Heart left ventricle (tissue), 16 donors: ENCODE measurements around the gene SMG9. TPM values are rescaled to one million over a fixed set of nuclear protein-coding genes. Genes with fewer than 3 reads are reported as not detected.

ENCODE experiments used
- ATAC-seq, 4 donors: fragments of 200-7000 bp; cut with Tn5 transposase; one replicate each; pipeline ENCODE4 v1.9.1; 2020 to 2022; ENCODE audit warnings: moderate library complexity in 4 of 4, mild to moderate bottlenecking in 3 of 4, moderate number of reproducible peaks in 1 of 4
- DNase-seq, 5 donors: peaks; one replicate each; pipeline ENCODE4 v3.0.0-alpha.2; 2020
- H3K27ac ChIP-seq, 12 donors: fragments of 200-600 bp; sonication (generic) in 4 of 12; one replicate each; pipeline versions ENCODE4 v1.5.0 to v1.8.0; 2016 to 2022; ENCODE audit warnings: mild to moderate bottlenecking in 2 of 12
- H3K27me3 ChIP-seq, 9 donors: fragments of 200-600 bp; sonication (generic) in 2 of 9; one replicate each; pipeline versions ENCODE4 v1.5.1 to v1.8.0; 2016 to 2022; ENCODE audit warnings: mild to moderate bottlenecking in 3 of 9
- H3K36me3 ChIP-seq, 9 donors: fragments of 200-600 bp; sonication (generic) in 2 of 9; one replicate each; pipeline versions ENCODE4 v1.5.0 to v1.8.0; 2018 to 2022; ENCODE audit warnings: mild to moderate bottlenecking in 2 of 9
- H3K4me1 ChIP-seq, 12 donors: fragments of 200-600 bp; sonication (generic) in 4 of 12; one replicate each; pipeline versions ENCODE4 v1.5.0 to v1.8.0; 2016 to 2022; ENCODE audit warnings: mild to moderate bottlenecking in 3 of 12
- H3K4me3 ChIP-seq, 12 donors: fragments of 200-600 bp; sonication (generic) in 4 of 12; one replicate each; pipeline versions ENCODE4 v1.5.0 to v1.8.0; 2017 to 2022; ENCODE audit warnings: mild to moderate bottlenecking in 9 of 12, moderate library complexity in 4 of 12
- H3K9me3 ChIP-seq, 12 donors: fragments of 200-600 bp; sonication (generic) in 4 of 12; one replicate each; pipeline versions ENCODE4 v1.5.0 to v1.8.0; 2016 to 2022; ENCODE audit warnings: mild to moderate bottlenecking in 1 of 12
- POLR2A ChIP-seq, 2 donors: fragments of 450-650 bp; IDR thresholded peaks; one replicate each; pipeline ENCODE4 v1.6.1; 2017; ENCODE audit warnings: antibody characterized with exemption in 2 of 2, mild to moderate bottlenecking in 2 of 2, moderate library complexity in 2 of 2
- whole genome bisulfite sequencing, 4 donors: extraction: QIAGEN DNeasy Blood & Tissue Kit in 2 of 4; methylation state at CpG; one replicate each; pipeline versions ENCODE4 v1.1.5 to v1.1.7; 2013 to 2018; 5-methylcytosine and 5-hydroxymethylcytosine counted together
- intact Hi-C, 10 donors: fragments of 100-400 bp; cut with DNase I; formaldehyde crosslinking; loops; one replicate each; pipeline versions ENCODE4 v1.11.1 to v1.14.2; 2022
- polyA plus RNA-seq, 2 donors: library from polyadenylated mRNA; stranded (reverse); fragments of 200-250 nt; gene quantifications; one replicate each; pipeline ENCODE4 v1.2.3, GENCODE V29; 2013
- total RNA-seq, 9 donors: library from RNA; depleted of rRNA in 2 of 9; stranded (reverse); fragments of >200 nt in 2 of 9; fragmentation: NEBNext Ultra II Directional in 3 of 9; extraction: Animal tissue kit (Norgen Biotek cat#: 25700) in 3 of 9; gene quantifications; one replicate each; pipeline versions ENCODE4 v1.1.0 to v1.2.4, GENCODE V29; 2016 to 2023
- TF ChIP-seq, protein P1 (sequence below), 12 donors: fragments of 200-600 bp; sonication (generic) in 4 of 12; IDR thresholded peaks; one replicate each; pipeline versions ENCODE4 v1.5.0 to v1.8.0; 2018 to 2022; ENCODE audit warnings: antibody characterized with exemption in 12 of 12, mild to moderate bottlenecking in 5 of 12
- donor health status: ischemic (EF 13 %, LVEDD 7.1; RV severe dilation, severe dysfunction).
- donor health status: healthy with polysubstance abuse.
- donor health status: DM: no; HTN: yes; CAD: no.
- donor health status: DM: no; HTN: no; CAD: no.
- donor health status: ischemic (EF 25% LVEDD 6.9; RV normal size, moderate dysfunction).
- donor health status: ischemic (EF 25% LVEDD 5.7; RV mildly dilated, moderate dysfunction).
- donor health status: healthy.
- donor health status: DM: yes; HTN: yes; CAD: no.
- donor health status: ischemic (EF 35%, LVEDD 5.7; RV mildly dilated, moderate dysfunction).
- donor health status: nonischemic (EF 11% LVEDD 7.7; RV severe dilation, severe dysfunction).
- donor health status: DM: yes; HTN: yes; CAD: no.
- donor health status: PGD.
- donor health status: ischemic (EF 29% LVEDD 5.4; RV normal size, mild dysfunction).
- donor health status: nonischemic (EF 23%, LVEDD 6.1; RV moderate dilation, normal function).

Gene SMG9
- total and polyA plus RNA-seq, 11 donors = 5.8 to 27.7 (median 14.9) TPM

DNA sequence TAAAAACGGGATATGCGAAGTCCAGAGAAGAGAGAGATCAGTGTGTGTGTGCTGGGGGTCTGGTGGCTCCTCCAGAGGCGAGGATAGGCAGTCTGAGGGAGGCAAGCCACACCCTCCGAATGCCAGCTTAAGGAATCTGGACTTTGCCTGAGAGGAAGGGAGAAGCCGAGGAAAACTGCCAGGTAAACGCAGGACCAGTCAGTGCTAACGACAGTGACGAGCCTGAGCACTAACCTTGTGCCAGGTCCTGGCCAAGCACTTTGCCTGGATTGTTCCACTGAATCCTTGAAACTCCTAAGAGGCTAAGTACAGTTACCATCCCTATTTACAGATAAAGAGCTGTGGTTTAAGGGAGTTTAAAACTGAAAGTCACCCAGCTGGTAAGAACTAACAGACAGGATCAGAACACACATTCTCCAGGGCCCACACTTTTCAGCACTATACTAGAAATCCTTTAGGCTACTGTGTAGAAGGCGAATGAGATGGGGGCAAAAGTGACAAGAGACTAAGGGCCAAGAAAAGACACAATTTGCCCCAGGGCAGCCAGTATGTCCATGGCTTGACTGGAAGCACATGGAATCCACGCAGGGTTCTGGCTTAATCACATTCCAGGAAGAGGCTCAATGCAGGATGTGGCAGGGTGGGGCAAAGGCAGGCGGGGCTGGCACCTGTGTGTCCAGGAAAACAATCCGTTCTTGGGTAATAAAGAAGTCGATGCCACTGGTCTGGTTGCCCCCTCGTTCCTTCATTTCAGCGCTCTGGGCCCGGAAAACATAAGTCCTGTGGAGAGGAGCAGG lies 15.1 kb downstream of the SMG9 start:
- intact Hi-C loops = loop anchor here in 1 of 10 donors (5.0 kb wide), 1 partner anchor 72 kb away; no protein-coding TSS in a partner anchor

DNA sequence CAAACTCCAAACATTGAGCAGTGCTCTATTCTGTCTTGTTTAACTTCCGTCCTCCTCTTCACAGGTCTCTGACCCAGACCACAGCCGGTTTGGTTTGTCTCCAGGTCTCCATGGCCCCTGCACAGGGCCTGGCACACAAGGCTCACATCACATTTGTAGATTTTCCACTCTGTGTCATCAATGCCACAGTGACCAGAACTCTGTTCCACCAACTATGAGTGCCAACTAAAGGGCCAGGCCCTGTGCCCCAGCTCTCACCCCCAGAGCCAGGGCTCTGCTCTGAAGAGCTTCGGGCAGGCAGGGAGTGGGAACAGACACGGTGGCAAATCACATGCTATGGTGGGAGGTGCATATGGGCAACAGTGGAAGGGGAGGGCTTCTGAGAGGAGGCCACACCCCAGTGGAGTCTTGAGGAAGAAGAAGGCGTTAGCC lies 16.0 kb downstream of the SMG9 start:
- no peaks in the 10 kb centered on the region for H3K27me3 ChIP-seq
- ATAC-seq (peak in 2 of 4 donors; percentile 25 to 53), DNase-seq (no peak)
- H3K27ac ChIP-seq = no peak overlapping the region
- no peaks in the 10 kb centered on the region for H3K9me3 ChIP-seq
- WGBS, 4 donors = 59 to 62% (median 61%) methylated on average over 5 of the region's 5 CpGs
- intact Hi-C loops = loop anchor here in 1 of 10 donors (5.0 kb wide), 1 partner anchor 71 kb away; no protein-coding TSS in a partner anchor
- no peak overlapping the region for H3K4me3 ChIP-seq
- TF ChIP-seq POLR2A (IDR thresholded peaks at IDR 0.05) = no peak
- TF ChIP-seq, protein P1, sequence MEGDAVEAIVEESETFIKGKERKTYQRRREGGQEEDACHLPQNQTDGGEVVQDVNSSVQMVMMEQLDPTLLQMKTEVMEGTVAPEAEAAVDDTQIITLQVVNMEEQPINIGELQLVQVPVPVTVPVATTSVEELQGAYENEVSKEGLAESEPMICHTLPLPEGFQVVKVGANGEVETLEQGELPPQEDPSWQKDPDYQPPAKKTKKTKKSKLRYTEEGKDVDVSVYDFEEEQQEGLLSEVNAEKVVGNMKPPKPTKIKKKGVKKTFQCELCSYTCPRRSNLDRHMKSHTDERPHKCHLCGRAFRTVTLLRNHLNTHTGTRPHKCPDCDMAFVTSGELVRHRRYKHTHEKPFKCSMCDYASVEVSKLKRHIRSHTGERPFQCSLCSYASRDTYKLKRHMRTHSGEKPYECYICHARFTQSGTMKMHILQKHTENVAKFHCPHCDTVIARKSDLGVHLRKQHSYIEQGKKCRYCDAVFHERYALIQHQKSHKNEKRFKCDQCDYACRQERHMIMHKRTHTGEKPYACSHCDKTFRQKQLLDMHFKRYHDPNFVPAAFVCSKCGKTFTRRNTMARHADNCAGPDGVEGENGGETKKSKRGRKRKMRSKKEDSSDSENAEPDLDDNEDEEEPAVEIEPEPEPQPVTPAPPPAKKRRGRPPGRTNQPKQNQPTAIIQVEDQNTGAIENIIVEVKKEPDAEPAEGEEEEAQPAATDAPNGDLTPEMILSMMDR (IDR thresholded peaks at IDR 0.05) = no peak
- peaks cover 0 to 11% (median 3%) of the 10 kb centered on the region in 12 donors for H3K4me1 ChIP-seq
- H3K36me3 ChIP-seq = peaks cover 0 to 100% (median 94%) of the 10 kb centered on the region in 9 donors

More for the DNA sequence above, 15.1 kb downstream of the SMG9 start:
- Histone ChIP-seq H3K4me1 (peaks cover 0 to 12% (median 3%) of the 10 kb centered on the region in 12 donors), H3K4me3 (no peak overlapping the region), H3K27ac (peak overlapping the region in 1 of 12 donors; percentile 1), H3K9me3 (no peaks in the 10 kb centered on the region), H3K27me3 (no peaks in the 10 kb centered on the region), H3K36me3 (peaks cover 0 to 100% (median 94%) of the 10 kb centered on the region in 9 donors)
- TF ChIP-seq POLR2A (IDR thresholded peaks at IDR 0.05) = no peak
- TF ChIP-seq, protein P1 (IDR thresholded peaks at IDR 0.05) = no peak
- DNase-seq (no peak), ATAC-seq (no peak)
- WGBS, 4 donors = 65 to 84% (median 76%) methylated on average over 16 of the region's 16 CpGs

DNA sequence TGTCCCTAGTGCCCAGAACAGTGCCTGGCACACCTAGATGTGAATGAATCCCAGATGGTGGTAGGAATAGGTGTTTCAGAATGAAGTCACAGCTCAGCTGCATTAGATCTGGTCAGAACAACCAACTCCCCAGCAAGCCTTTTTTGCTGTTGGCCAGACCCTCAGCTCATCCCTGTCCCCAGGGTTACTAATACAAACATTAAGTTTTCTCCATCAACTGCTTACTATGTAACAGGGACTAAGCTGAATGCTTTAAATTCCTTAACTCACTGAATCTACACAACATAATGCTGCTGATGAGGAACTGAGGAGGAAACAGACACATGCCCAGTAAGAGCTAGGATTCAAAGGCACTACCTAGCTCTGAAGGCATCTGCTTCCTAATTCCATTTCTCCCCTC lies 18.8 kb downstream of the SMG9 start:
- Histone ChIP-seq H3K27me3 (no peaks in the 10 kb centered on the region), H3K36me3 (peaks cover 0 to 100% (median 94%) of the 10 kb centered on the region in 9 donors), H3K4me1 (peaks cover 0 to 9% (median 0%) of the 10 kb centered on the region in 12 donors), H3K9me3 (no peaks in the 10 kb centered on the region), H3K27ac (no peak overlapping the region), H3K4me3 (no peak overlapping the region)
- intact Hi-C loops = loop anchor here in 1 of 10 donors (5.0 kb wide), 1 partner anchor 69 kb away; no protein-coding TSS in a partner anchor
- ATAC-seq = no peak
- no peak for DNase-seq
- TF ChIP-seq POLR2A (IDR thresholded peaks at IDR 0.05) = no peak
- TF ChIP-seq, protein P1 (IDR thresholded peaks at IDR 0.05) = no peak

DNA sequence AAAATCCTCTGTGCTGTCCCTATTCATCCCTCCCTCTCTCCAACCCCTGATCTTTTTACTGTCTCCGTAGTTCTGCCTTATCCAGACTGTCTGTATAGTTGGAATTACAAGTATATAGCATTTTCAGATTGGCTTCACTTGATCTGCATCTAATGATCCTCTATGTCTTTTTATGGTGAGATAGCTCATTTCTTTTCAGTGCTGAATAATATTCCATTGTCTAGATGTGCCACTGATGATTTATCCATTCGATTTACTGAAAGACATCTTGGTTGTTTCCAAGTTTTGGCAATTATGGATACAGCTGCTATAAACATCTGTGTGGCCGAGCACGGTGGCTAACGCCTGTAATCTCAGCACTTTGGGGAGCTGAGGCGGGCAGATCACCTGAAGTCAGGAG lies 19.7 kb downstream of the SMG9 start:
- intact Hi-C loops = loop anchor here in 1 of 10 donors (5.0 kb wide), 1 partner anchor 68 kb away; no protein-coding TSS in a partner anchor
- WGBS, 4 donors = 97 to 100% (median 98%) methylated on average over 6 of the region's 6 CpGs
- DNase-seq (no peak), ATAC-seq (no peak)
- Histone ChIP-seq H3K36me3 (peaks cover 0 to 100% (median 94%) of the 10 kb centered on the region in 9 donors), H3K9me3 (no peaks in the 10 kb centered on the region), H3K27me3 (no peaks in the 10 kb centered on the region), H3K4me3 (no peak overlapping the region), H3K4me1 (peaks cover 0 to 9% (median 0%) of the 10 kb centered on the region in 12 donors), H3K27ac (no peak overlapping the region)
- TF ChIP-seq, protein P1 (IDR thresholded peaks at IDR 0.05) = no peak
- TF ChIP-seq POLR2A (IDR thresholded peaks at IDR 0.05) = no peak
